ENCODE measurements around the gene SYNDIG1L.

SYNDIG1L gene

DNA sequence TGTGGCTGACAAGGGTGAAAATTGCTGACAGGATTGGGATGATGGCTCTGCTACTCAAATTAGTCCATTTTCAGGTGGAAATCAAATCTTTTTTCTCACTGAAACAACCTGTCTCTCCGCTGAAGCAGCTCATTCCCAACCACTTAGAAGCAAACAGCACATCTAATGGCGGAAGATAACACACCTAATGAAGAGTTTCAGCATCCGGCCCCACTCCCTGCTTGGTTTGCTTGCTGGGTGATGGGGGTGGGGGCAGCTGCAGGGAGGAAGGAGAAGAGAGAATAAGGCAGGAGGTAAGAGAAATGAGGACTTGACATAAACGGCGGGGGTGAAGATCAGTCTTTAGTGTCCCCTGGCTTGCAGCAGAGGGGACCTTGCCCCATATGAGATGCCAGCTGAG is 4.0 kb downstream of the SYNDIG1L start:
- TF ChIP-seq, protein P1, sequence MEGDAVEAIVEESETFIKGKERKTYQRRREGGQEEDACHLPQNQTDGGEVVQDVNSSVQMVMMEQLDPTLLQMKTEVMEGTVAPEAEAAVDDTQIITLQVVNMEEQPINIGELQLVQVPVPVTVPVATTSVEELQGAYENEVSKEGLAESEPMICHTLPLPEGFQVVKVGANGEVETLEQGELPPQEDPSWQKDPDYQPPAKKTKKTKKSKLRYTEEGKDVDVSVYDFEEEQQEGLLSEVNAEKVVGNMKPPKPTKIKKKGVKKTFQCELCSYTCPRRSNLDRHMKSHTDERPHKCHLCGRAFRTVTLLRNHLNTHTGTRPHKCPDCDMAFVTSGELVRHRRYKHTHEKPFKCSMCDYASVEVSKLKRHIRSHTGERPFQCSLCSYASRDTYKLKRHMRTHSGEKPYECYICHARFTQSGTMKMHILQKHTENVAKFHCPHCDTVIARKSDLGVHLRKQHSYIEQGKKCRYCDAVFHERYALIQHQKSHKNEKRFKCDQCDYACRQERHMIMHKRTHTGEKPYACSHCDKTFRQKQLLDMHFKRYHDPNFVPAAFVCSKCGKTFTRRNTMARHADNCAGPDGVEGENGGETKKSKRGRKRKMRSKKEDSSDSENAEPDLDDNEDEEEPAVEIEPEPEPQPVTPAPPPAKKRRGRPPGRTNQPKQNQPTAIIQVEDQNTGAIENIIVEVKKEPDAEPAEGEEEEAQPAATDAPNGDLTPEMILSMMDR (conservative IDR thresholded peaks at IDR 0.05; ENCODE audit: low read depth, low read length): no peak
- H3K4me3 ChIP-seq (ENCODE audit: low read depth, low read length): no peak overlapping the region
- no peak for DNase-seq (ENCODE audit: low read depth)

DNA sequence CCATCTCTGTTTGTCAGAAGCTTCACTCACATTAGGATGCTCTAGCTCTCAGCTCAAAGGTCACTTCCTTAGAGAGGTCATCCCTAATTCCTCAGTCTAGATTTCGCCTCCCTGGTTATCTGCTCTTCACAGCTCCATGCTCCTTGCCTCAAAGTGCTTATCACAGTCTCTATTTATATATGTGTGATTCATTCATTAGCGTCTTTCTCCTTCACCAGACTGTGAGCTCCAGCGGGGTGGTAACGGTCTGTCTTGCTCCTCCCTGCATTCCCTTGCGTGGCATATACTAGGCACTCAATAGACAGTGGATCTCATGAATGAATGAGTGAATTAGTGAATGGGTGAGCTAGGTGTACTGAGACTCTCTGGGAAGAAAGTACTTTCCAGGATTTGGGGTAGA is 6.9 kb downstream of the SYNDIG1L start:
- no peak overlapping the region for H3K4me3 ChIP-seq (ENCODE audit: low read depth, low read length)
- TF ChIP-seq, protein P1 (conservative IDR thresholded peaks at IDR 0.05; ENCODE audit: low read depth, low read length): no peak
- no peak for DNase-seq (ENCODE audit: low read depth)

DNA sequence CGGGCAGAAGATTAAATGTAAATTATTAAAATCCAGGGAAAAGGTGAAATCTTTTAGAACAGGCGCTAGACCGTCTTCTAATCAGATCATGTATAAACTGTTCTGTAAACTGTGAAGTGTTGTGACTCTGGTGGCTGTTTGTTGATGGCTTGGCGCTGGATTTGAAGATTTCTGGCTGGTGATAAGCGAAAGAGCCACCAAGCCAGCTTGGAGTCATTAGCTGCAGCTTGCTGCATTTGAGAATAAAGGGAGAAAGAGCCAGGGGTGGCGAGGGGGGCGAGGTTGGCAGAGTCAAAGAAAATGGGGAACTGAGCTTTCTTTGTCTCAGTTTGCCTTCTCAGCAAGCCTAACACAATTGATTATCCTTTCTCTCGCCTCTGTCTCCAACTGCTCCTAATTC is 8.0 kb downstream of the SYNDIG1L start:
- no peak overlapping the region for H3K4me3 ChIP-seq (ENCODE audit: low read depth, low read length)
- DNase-seq (ENCODE audit: low read depth): no peak
- TF ChIP-seq, protein P1 (conservative IDR thresholded peaks at IDR 0.05; ENCODE audit: low read depth, low read length): no peak

DNA sequence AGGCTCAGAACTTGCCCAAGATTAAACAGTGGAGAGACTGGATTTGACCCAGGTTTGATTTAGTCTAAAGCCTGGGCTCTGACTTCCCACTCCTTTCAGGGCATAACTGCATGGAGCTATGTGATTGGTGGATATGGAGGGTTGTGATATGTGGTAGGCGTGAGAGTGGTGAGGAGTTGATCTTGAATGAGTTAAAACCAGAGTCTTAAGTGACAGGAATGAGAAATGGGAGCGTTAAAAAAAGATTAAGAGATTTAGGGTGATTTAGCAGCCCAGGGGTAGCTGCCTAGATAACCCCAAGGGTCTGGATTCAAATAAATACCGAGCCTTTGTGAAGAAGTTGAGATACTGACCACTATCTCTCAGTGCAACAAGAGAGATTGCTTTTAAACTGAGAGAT is 8.4 kb downstream of the SYNDIG1L start:
- H3K4me3 ChIP-seq (ENCODE audit: low read depth, low read length): no peak overlapping the region
- DNase-seq (ENCODE audit: low read depth): no peak
- TF ChIP-seq, protein P1 (conservative IDR thresholded peaks at IDR 0.05; ENCODE audit: low read depth, low read length): no peak

DNA sequence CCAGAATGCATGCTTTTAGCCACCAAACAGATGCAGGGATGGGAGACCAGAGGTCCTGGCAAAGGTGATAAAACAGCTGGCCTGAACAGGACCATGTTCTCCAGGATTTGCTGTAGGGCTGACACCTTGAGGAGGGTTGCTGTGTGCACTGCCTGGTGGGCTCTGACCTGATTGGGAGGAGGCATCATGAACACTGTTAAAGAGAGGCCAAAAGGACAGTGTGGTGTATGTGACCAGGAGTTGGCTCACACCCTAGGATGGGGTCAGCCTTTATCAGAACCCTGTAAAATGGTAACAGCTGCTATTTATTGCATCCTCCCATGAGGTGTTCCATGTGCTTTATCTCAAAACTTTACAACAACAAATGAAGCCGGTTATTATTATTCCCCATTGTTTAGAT is 8.8 kb downstream of the SYNDIG1L start:
- TF ChIP-seq, protein P1 (conservative IDR thresholded peaks at IDR 0.05; ENCODE audit: low read depth, low read length): no peak

DNA sequence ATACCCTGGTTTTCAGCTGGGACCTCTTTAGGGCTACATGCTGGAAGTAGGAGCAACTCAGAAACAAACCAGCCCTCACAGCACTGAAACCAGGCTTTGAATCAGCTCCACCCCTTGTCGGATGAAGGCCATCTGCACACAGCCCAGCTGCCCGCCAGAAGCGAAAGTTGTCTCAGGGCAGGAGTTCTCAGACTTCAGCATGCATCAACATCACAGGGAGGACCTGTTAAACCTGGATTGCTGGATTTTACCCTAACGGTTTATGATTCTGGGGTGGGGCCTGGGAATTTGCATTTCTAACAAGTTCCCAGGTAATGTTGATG is 10.9 kb downstream of the SYNDIG1L start:
- TF ChIP-seq, protein P1 (conservative IDR thresholded peaks at IDR 0.05; ENCODE audit: low read depth, low read length): no peak
- DNase-seq (ENCODE audit: low read depth): peak; percentile 17
- H3K4me3 ChIP-seq (ENCODE audit: low read depth, low read length): no peak overlapping the region

More for the DNA sequence above, 8.8 kb downstream of the SYNDIG1L start:
- no peak overlapping the region for H3K4me3 ChIP-seq (ENCODE audit: low read depth, low read length)
- DNase-seq (ENCODE audit: low read depth): no peak

DNA sequence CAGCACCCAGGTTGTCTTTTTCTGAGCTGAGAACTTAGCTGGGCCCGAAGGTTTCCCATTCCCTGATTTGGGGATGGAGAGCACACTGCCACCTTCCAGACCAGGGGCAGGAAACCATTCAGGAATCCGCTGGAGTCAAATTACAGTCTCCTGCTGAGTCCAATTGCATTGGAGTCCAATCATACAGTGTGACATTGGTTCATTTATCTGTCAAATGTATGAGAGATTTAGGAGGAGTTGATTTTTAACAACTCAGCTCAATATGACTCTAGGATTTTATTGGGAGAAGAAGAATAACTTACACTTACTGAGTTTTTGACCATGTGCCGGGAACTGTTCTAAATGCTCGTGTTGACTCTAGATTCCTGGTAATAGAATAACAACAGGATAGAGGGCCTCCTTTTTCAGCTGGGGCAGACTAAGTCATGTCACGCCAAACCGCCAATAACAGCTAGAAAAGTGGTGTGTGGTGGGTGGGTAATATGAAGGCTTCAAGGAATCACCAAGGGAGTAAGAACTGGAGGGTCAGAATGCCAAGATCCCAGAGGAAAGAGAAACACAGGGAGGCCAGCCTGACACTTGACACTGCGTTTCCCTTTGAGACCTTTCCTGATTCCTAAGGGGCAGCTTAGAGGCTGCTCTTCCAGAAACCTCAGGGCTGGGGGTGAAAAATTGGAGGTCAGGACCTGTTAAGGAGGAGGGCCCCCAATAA is 11.5 kb downstream of the SYNDIG1L start:
- DNase-seq (ENCODE audit: low read depth): peak; percentile 22
- TF ChIP-seq, protein P1 (conservative IDR thresholded peaks at IDR 0.05; ENCODE audit: low read depth, low read length): no peak
- no peak overlapping the region for H3K4me3 ChIP-seq (ENCODE audit: low read depth, low read length)
